ENCODE data around the gene NPAS2.

NPAS2 gene

GRCh38 chr2:100965596-100965995 lies 145.7 kb downstream of the NPAS2 start:
- no peak for DNase-seq
- H3K4me1 Mint-ChIP-seq (ENCODE audit: low read depth in 2 of 2), result no peaks in the 10 kb centered on the region
- H3K27me3 Mint-ChIP-seq, result peaks cover 0 to 7% of the 10 kb centered on the region in 2 donors
- H3K4me3 Mint-ChIP-seq, result no peak overlapping the region
- H3K27ac Mint-ChIP-seq, result no peak overlapping the region
- no peaks in the 10 kb centered on the region for H3K36me3 Mint-ChIP-seq (ENCODE audit: insufficient read depth)
- ATAC-seq (replicated peaks), result no peak
- H3K9me3 Mint-ChIP-seq, result no peaks in the 10 kb centered on the region

- no peak overlapping the region for H3K27ac Mint-ChIP-seq
- no peaks in the 10 kb centered on the region for H3K4me1 Mint-ChIP-seq (ENCODE audit: low read depth in 2 of 2)
- no peaks in the 10 kb centered on the region for H3K36me3 Mint-ChIP-seq (ENCODE audit: insufficient read depth)
- peaks cover 0 to 18% of the 10 kb centered on the region in 2 donors for H3K27me3 Mint-ChIP-seq
- no peak for DNase-seq
- H3K9me3 Mint-ChIP-seq, result no peaks in the 10 kb centered on the region
- no peak overlapping the region for H3K4me3 Mint-ChIP-seq
- no peak for ATAC-seq (replicated peaks)
These were observed 147.8 kb downstream of the NPAS2 start for GRCh38 chr2:100967716-100968115.

- ATAC-seq (replicated peaks), result no peak
- no peak overlapping the region for H3K4me3 Mint-ChIP-seq
These were observed 148.5 kb downstream of the NPAS2 start for GRCh38 chr2:100968146-100969145.

GRCh38 chr2:100969998-100970397 lies 150.1 kb downstream of the NPAS2 start:
- Mint-ChIP-seq H3K9me3 (no peaks in the 10 kb centered on the region), H3K4me3 (no peak overlapping the region), H3K4me1 (ENCODE audit: low read depth in 2 of 2) (no peaks in the 10 kb centered on the region), H3K27me3 (peaks cover 0 to 30% of the 10 kb centered on the region in 2 donors), H3K36me3 (ENCODE audit: insufficient read depth) (no peaks in the 10 kb centered on the region), H3K27ac (no peak overlapping the region)
- ATAC-seq (replicated peaks), result no peak
- DNase-seq, result no peak

More at GRCh38 chr2:100968146-100969145, 148.5 kb downstream of the NPAS2 start:
- Mint-ChIP-seq H3K4me1 (ENCODE audit: low read depth in 2 of 2) (no peaks in the 10 kb centered on the region), H3K27ac (no peak overlapping the region), H3K9me3 (no peaks in the 10 kb centered on the region), H3K27me3 (peaks cover 0 to 18% of the 10 kb centered on the region in 2 donors), H3K36me3 (ENCODE audit: insufficient read depth) (no peaks in the 10 kb centered on the region)
- no peak for DNase-seq

- Mint-ChIP-seq H3K27me3 (peaks cover 0 to 34% of the 10 kb centered on the region in 2 donors), H3K9me3 (no peaks in the 10 kb centered on the region), H3K27ac (no peak overlapping the region), H3K4me1 (ENCODE audit: low read depth in 2 of 2) (no peaks in the 10 kb centered on the region), H3K4me3 (no peak overlapping the region), H3K36me3 (ENCODE audit: insufficient read depth) (no peaks in the 10 kb centered on the region)
- no peak for ATAC-seq (replicated peaks)
- no peak for DNase-seq
These were observed 151.3 kb downstream of the NPAS2 start for GRCh38 chr2:100971221-100971620.

GRCh38 chr2:100972452-100972851 lies 152.5 kb downstream of the NPAS2 start:
- peaks cover 6 to 46% of the 10 kb centered on the region in 2 donors for H3K27me3 Mint-ChIP-seq
- no peak for ATAC-seq (replicated peaks)
- no peaks in the 10 kb centered on the region for H3K9me3 Mint-ChIP-seq
- H3K27ac Mint-ChIP-seq, result no peak overlapping the region
- H3K4me3 Mint-ChIP-seq, result no peak overlapping the region
- no peaks in the 10 kb centered on the region for H3K36me3 Mint-ChIP-seq (ENCODE audit: insufficient read depth)
- DNase-seq, result no peak
- peaks cover 0 to 2% of the 10 kb centered on the region in 2 donors for H3K4me1 Mint-ChIP-seq (ENCODE audit: low read depth in 2 of 2)

- H3K36me3 Mint-ChIP-seq (ENCODE audit: insufficient read depth), result no peaks in the 10 kb centered on the region
- peaks cover 0 to 2% of the 10 kb centered on the region in 2 donors for H3K4me1 Mint-ChIP-seq (ENCODE audit: low read depth in 2 of 2)
- peaks cover 6 to 48% of the 10 kb centered on the region in 2 donors for H3K27me3 Mint-ChIP-seq
- ATAC-seq (replicated peaks) (no peak), DNase-seq (no peak)
- no peak overlapping the region for H3K4me3 Mint-ChIP-seq
- H3K27ac Mint-ChIP-seq, result no peak overlapping the region
- H3K9me3 Mint-ChIP-seq, result no peaks in the 10 kb centered on the region
These were observed 155.0 kb downstream of the NPAS2 start for GRCh38 chr2:100974712-100975520.

- Mint-ChIP-seq H3K9me3 (no peaks in the 10 kb centered on the region), H3K27ac (no peak overlapping the region), H3K27me3 (peaks cover 6 to 44% of the 10 kb centered on the region in 2 donors), H3K4me3 (no peak overlapping the region), H3K4me1 (ENCODE audit: low read depth in 2 of 2) (peaks cover 0 to 2% of the 10 kb centered on the region in 2 donors), H3K36me3 (ENCODE audit: insufficient read depth) (no peaks in the 10 kb centered on the region)
- ATAC-seq (replicated peaks) (no peak), DNase-seq (no peak)
These were observed 155.5 kb downstream of the NPAS2 start for GRCh38 chr2:100975521-100975785.

- H3K36me3 Mint-ChIP-seq (ENCODE audit: insufficient read depth), result no peaks in the 10 kb centered on the region
- ATAC-seq (replicated peaks), result no peak
- H3K4me3 Mint-ChIP-seq, result no peak overlapping the region
- H3K9me3 Mint-ChIP-seq, result no peaks in the 10 kb centered on the region
- no peak for DNase-seq
- no peak overlapping the region for H3K27ac Mint-ChIP-seq
- H3K4me1 Mint-ChIP-seq (ENCODE audit: low read depth in 2 of 2), result peaks cover 0 to 2% of the 10 kb centered on the region in 2 donors
- H3K27me3 Mint-ChIP-seq, result peaks cover 10 to 44% of the 10 kb centered on the region in 2 donors
These were observed 156.1 kb downstream of the NPAS2 start for GRCh38 chr2:100976061-100976460.

GRCh38 chr2:100976645-100977391 lies 156.9 kb downstream of the NPAS2 start:
- H3K4me3 Mint-ChIP-seq, result no peak overlapping the region

GRCh38 chr2:100977511-100977910 lies 157.6 kb downstream of the NPAS2 start:
- ATAC-seq (replicated peaks) (no peak), DNase-seq (no peak)
- Mint-ChIP-seq H3K27me3 (peaks cover 12 to 47% of the 10 kb centered on the region in 2 donors), H3K4me3 (no peak overlapping the region), H3K4me1 (ENCODE audit: low read depth in 2 of 2) (peaks cover 0 to 2% of the 10 kb centered on the region in 2 donors), H3K27ac (no peak overlapping the region), H3K36me3 (ENCODE audit: insufficient read depth) (no peaks in the 10 kb centered on the region), H3K9me3 (no peaks in the 10 kb centered on the region)

More at GRCh38 chr2:100976645-100977391, 156.9 kb downstream of the NPAS2 start:
- DNase-seq, result no peak
- no peak for ATAC-seq (replicated peaks)
- H3K36me3 Mint-ChIP-seq (ENCODE audit: insufficient read depth), result no peaks in the 10 kb centered on the region
- peaks cover 0 to 2% of the 10 kb centered on the region in 2 donors for H3K4me1 Mint-ChIP-seq (ENCODE audit: low read depth in 2 of 2)
- peaks cover 12 to 44% of the 10 kb centered on the region in 2 donors for H3K27me3 Mint-ChIP-seq
- H3K27ac Mint-ChIP-seq, result no peak overlapping the region
- H3K9me3 Mint-ChIP-seq, result no peaks in the 10 kb centered on the region

- DNase-seq, result no peak
- Mint-ChIP-seq H3K4me1 (ENCODE audit: low read depth in 2 of 2) (peaks cover 0 to 2% of the 10 kb centered on the region in 2 donors), H3K4me3 (no peak overlapping the region), H3K27me3 (peaks cover 12 to 51% of the 10 kb centered on the region in 2 donors), H3K9me3 (no peaks in the 10 kb centered on the region), H3K36me3 (ENCODE audit: insufficient read depth) (no peaks in the 10 kb centered on the region), H3K27ac (no peak overlapping the region)
- ATAC-seq (replicated peaks), result no peak
These were observed 158.7 kb downstream of the NPAS2 start for GRCh38 chr2:100978582-100979191.

- no peak overlapping the region for H3K4me3 Mint-ChIP-seq
- peaks cover 12 to 39% of the 10 kb centered on the region in 2 donors for H3K27me3 Mint-ChIP-seq
- H3K9me3 Mint-ChIP-seq, result no peaks in the 10 kb centered on the region
These were observed 160.1 kb downstream of the NPAS2 start for GRCh38 chr2:100980046-100980445.

More at GRCh38 chr2:100980046-100980445, 160.1 kb downstream of the NPAS2 start:
- Mint-ChIP-seq H3K27ac (no peak overlapping the region), H3K36me3 (ENCODE audit: insufficient read depth) (no peaks in the 10 kb centered on the region), H3K4me1 (ENCODE audit: low read depth in 2 of 2) (peaks cover 3 to 4% of the 10 kb centered on the region in 2 donors)
- ATAC-seq (replicated peaks), result no peak
- no peak for DNase-seq

All from effector memory CD8-positive, alpha-beta T cell (primary cell).